ENCODE results near the gene CDKN2D. TPM values are rescaled to one million over a fixed set of nuclear protein-coding genes. Genes with fewer than 3 reads are reported as not detected.

The CDKN2D gene
- total RNA-seq, 1 experiment from 2014 or later: 17.1 TPM

GRCh38 chr19:10546817-10547216, 22.0 kb downstream of the CDKN2D start:
- ChIA-PET POLR2A (ENCODE audit: unreplicated experiment) (no interaction called here), CTCF (no interaction called here)
- Histone ChIP-seq H3K79me2 (ENCODE audit: low read length) (peaks cover 26% of the 10 kb centered on the region), H3K27me3 (ENCODE audit: low read length) (no peaks in the 10 kb centered on the region), H3K9ac (ENCODE audit: low read length) (no peak overlapping the region), H3K4me3 (ENCODE audit: low read length) (no peak overlapping the region), H3K9me2 (replicated peaks; ENCODE audit: low read length) (no peaks in the 10 kb centered on the region), H3K4me1 (ENCODE audit: insufficient read depth, low read length) (0 out of 2 replicates have a peak, but pooled peaks cover 9% of the 10 kb centered on the region), H3K27ac (ENCODE audit: low read length) (no peak overlapping the region), H3K9me3 (ENCODE audit: low read length) (no peaks in the 10 kb centered on the region), H3K36me3 (ENCODE audit: low read depth, low read length) (peaks cover 7% of the 10 kb centered on the region; the same call in 1 of the 2 replicates), H3F3A (ENCODE audit: low read length, unreplicated experiment) (no peaks in the 10 kb centered on the region), H4K20me1 (ENCODE audit: low read length) (no peaks in the 10 kb centered on the region), H3K4me2 (ENCODE audit: low read length) (no peak overlapping the region), H2AFZ (ENCODE audit: low read length) (no peak overlapping the region)
- BruUV-seq (replicated peaks): no TSS peak
- ATAC-seq (no peak), DNase-seq (no peak)
- intact Hi-C loops (cut with micrococcal nuclease): no loop called here
- TF ChIP-seq EZH2phosphoT487 (IDR thresholded peaks at IDR 0.05; ENCODE audit: borderline replicate concordance, low read length) (no peak), EZH2 (IDR thresholded peaks at IDR 0.05; ENCODE audit: low read length, unreplicated experiment) (no peak), CTCF (conservative IDR thresholded peaks at IDR 0.05; ENCODE audit: low read depth, low read length) (no peak)

GRCh38 chr19:10544753-10545251, 24.0 kb downstream of the CDKN2D start:
- Histone ChIP-seq H3K9me2 (replicated peaks; ENCODE audit: low read length) (no peaks in the 10 kb centered on the region), H2AFZ (ENCODE audit: low read length) (peak overlapping the region; percentile 81; the same call in 1 of the 2 replicates), H3K27ac (ENCODE audit: low read length) (no peak overlapping the region), H3K4me3 (ENCODE audit: low read length) (peak overlapping the region; percentile 95), H3K4me1 (ENCODE audit: insufficient read depth, low read length) (0 out of 2 replicates have a peak, but pooled peaks cover 9% of the 10 kb centered on the region), H3K36me3 (ENCODE audit: low read depth, low read length) (peaks cover 4% of the 10 kb centered on the region; the same call in 1 of the 2 replicates), H3F3A (ENCODE audit: low read length, unreplicated experiment) (no peaks in the 10 kb centered on the region), H3K79me2 (ENCODE audit: low read length) (peaks cover 26% of the 10 kb centered on the region), H3K9me3 (ENCODE audit: low read length) (no peaks in the 10 kb centered on the region), H4K20me1 (ENCODE audit: low read length) (no peaks in the 10 kb centered on the region), H3K4me2 (ENCODE audit: low read length) (peak overlapping the region; percentile 88), H3K9ac (ENCODE audit: low read length) (peak overlapping the region; percentile 83), H3K27me3 (ENCODE audit: low read length) (no peaks in the 10 kb centered on the region)
- ATAC-seq (no peak), DNase-seq (no peak)
- CTCF ChIA-PET: interaction anchor here (0.6 kb wide), 1 partner anchor 23 kb away, joined by 3 read pairs; no protein-coding TSS in a partner anchor
- intact Hi-C loops (cut with micrococcal nuclease): no loop called here
- TF ChIP-seq EZH2 (IDR thresholded peaks at IDR 0.05; ENCODE audit: low read length, unreplicated experiment) (no peak), EZH2phosphoT487 (IDR thresholded peaks at IDR 0.05; ENCODE audit: borderline replicate concordance, low read length) (no peak), CTCF (conservative IDR thresholded peaks at IDR 0.05; ENCODE audit: low read depth, low read length) (no peak)
- BruUV-seq (replicated peaks): no TSS peak
- POLR2A ChIA-PET (ENCODE audit: unreplicated experiment): no interaction called here

GRCh38 chr19:10544242-10544752, 24.5 kb downstream of the CDKN2D start:
- H4K20me1 ChIP-seq (ENCODE audit: low read length): no peaks in the 10 kb centered on the region
- CTCF ChIA-PET: interaction anchor here (0.6 kb wide), 1 partner anchor 24 kb away, joined by 3 read pairs; no protein-coding TSS in a partner anchor
- TSS peak; percentile 69 for BruUV-seq (replicated peaks)
- TF ChIP-seq CTCF (conservative IDR thresholded peaks at IDR 0.05; ENCODE audit: low read depth, low read length) (no peak), EZH2 (IDR thresholded peaks at IDR 0.05; ENCODE audit: low read length, unreplicated experiment) (no peak), EZH2phosphoT487 (IDR thresholded peaks at IDR 0.05; ENCODE audit: borderline replicate concordance, low read length) (no peak)
- H3K9ac ChIP-seq (ENCODE audit: low read length): peak overlapping the region; percentile 83
- peak overlapping the region; percentile 88 for H3K4me2 ChIP-seq (ENCODE audit: low read length)
- peak overlapping the region; percentile 81 for H2AFZ ChIP-seq (ENCODE audit: low read length)
- POLR2A ChIA-PET (ENCODE audit: unreplicated experiment): no interaction called here
- peaks cover 26% of the 10 kb centered on the region for H3K79me2 ChIP-seq (ENCODE audit: low read length)
- no peaks in the 10 kb centered on the region for H3K9me2 ChIP-seq (replicated peaks; ENCODE audit: low read length)
- H3K4me3 ChIP-seq (ENCODE audit: low read length): peak overlapping the region; percentile 95
- 0 out of 2 replicates have a peak, but pooled peaks cover 9% of the 10 kb centered on the region for H3K4me1 ChIP-seq (ENCODE audit: insufficient read depth, low read length)
- DNase-seq (no peak), ATAC-seq (peak; percentile 48)
- intact Hi-C loops (cut with micrococcal nuclease): no loop called here
- no peak overlapping the region for H3K27ac ChIP-seq (ENCODE audit: low read length)
- H3K36me3 ChIP-seq (ENCODE audit: low read depth, low read length): peaks cover 4% of the 10 kb centered on the region; the same call in 1 of the 2 replicates
- no peaks in the 10 kb centered on the region for H3K27me3 ChIP-seq (ENCODE audit: low read length)
- no peaks in the 10 kb centered on the region for H3K9me3 ChIP-seq (ENCODE audit: low read length)
- H3F3A ChIP-seq (ENCODE audit: low read length, unreplicated experiment): no peaks in the 10 kb centered on the region
